Measurements from ENCODE around the gene ARHGEF17.

The ARHGEF17 gene

GRCh38 chr11:73386546-73386945 is 78.5 kb downstream of the ARHGEF17 start:
- TF ChIP-seq CTCF (conservative IDR thresholded peaks at IDR 0.05) (no peak), ZFX (IDR thresholded peaks at IDR 0.05) (no peak)
- no peak overlapping the region for H3K27ac ChIP-seq

- peak overlapping the region; percentile 2 for H3K27ac ChIP-seq
Measured at GRCh38 chr11:73387594-73388264, 79.7 kb downstream of the ARHGEF17 start.

GRCh38 chr11:73388265-73389133 is 80.4 kb downstream of the ARHGEF17 start:
- peak overlapping the region; percentile 2 for H3K27ac ChIP-seq
- TF ChIP-seq CTCF (conservative IDR thresholded peaks at IDR 0.05) = no peak
- no peak for TF ChIP-seq ZFX (IDR thresholded peaks at IDR 0.05)

More at GRCh38 chr11:73387594-73388264, 79.7 kb downstream of the ARHGEF17 start:
- no peak for TF ChIP-seq CTCF (conservative IDR thresholded peaks at IDR 0.05)
- TF ChIP-seq ZFX (IDR thresholded peaks at IDR 0.05) = no peak

GRCh38 chr11:73389134-73389525 is 81.1 kb downstream of the ARHGEF17 start:
- H3K27ac ChIP-seq = no peak overlapping the region; the same call in 1 of the 2 replicates
- no peak for TF ChIP-seq CTCF (conservative IDR thresholded peaks at IDR 0.05)
- no peak for TF ChIP-seq ZFX (IDR thresholded peaks at IDR 0.05)

- no peak overlapping the region for H3K27ac ChIP-seq
- TF ChIP-seq ZFX (IDR thresholded peaks at IDR 0.05) (no peak), CTCF (conservative IDR thresholded peaks at IDR 0.05) (no peak)
Measured at GRCh38 chr11:73389916-73390315, 81.8 kb downstream of the ARHGEF17 start.

GRCh38 chr11:73390601-73391565 is 82.8 kb downstream of the ARHGEF17 start:
- TF ChIP-seq CTCF (conservative IDR thresholded peaks at IDR 0.05) (no peak), ZFX (IDR thresholded peaks at IDR 0.05) (no peak)
- H3K27ac ChIP-seq = no peak overlapping the region

Measured in C4-2B (cell line).